ENCODE measurements around the gene ZNF862.
"Not testable (repeated sequence)": the region's sequence is repeated elsewhere in the genome, so short reads cannot be mapped to it uniquely, and the experiment has no call there.

The ZNF862 gene

DNA sequence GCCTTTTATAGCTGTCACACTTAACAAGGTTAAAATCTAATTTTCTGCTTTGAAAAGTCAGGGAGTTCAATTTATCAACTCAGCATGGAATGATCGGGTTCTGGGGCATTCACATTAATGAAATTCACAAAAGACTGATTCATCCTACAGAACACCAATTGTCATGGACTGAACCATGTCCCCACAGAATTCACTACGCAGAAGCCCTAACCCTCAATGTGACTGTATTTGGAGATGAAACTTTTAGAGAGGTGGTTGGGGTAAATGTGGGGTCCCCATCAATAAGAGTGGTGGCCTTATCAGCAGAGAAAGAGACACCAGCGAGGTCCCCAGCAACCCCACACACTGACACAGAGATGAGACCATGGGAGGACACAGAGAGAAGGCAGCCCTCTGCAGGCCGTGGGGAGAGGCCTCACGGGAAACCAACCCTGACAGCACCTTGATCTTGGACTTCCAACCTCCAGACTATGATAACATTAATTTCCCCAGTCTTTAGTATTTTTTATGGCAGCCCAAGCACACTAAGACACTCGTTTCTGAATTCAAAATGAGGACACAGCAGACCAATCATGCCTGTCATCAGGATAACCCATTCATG, 69.7 kb downstream of the ZNF862 start:
- not testable (repeated sequence) for H3K36me3 ChIP-seq (ENCODE audit: insufficient read depth, low read depth, low read length); H3K9me3 ChIP-seq (ENCODE audit: insufficient read depth, low read depth, low read length); H3K4me3 ChIP-seq (ENCODE audit: low read length); H3K4me1 ChIP-seq (ENCODE audit: insufficient read depth, low read length); H3K27ac ChIP-seq (ENCODE audit: low read length); H3K27me3 ChIP-seq (ENCODE audit: insufficient read depth, low read length); H3K9ac ChIP-seq (ENCODE audit: low read depth, low read length)

GRCh38 chr7:149910219-149910618, 72.0 kb downstream of the ZNF862 start:
- H3K4me3 ChIP-seq (ENCODE audit: low read length); H3K27me3 ChIP-seq (ENCODE audit: insufficient read depth, low read length); H3K27ac ChIP-seq (ENCODE audit: low read length); H3K36me3 ChIP-seq (ENCODE audit: insufficient read depth, low read depth, low read length); H3K4me1 ChIP-seq (ENCODE audit: insufficient read depth, low read length); H3K9me3 ChIP-seq (ENCODE audit: insufficient read depth, low read depth, low read length); H3K9ac ChIP-seq (ENCODE audit: low read depth, low read length): not testable (repeated sequence)

DNA sequence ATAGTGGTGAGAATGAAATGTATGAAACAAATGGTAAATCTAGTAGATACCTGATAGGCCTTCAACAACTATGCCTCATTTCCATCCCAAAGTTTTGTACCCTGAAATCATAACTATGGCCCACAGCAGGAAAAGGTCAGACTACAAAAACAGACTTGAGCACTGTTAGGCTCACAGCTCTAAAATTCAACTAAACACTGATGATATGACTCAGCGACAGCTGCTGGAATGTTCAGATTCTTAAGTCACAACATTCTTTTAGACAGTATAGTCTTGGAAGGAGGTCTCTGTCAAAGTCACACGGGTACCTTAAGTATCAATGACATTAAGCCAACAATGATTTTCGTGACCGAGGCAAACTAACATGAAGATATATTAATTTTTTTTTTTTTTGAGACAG, 74.0 kb downstream of the ZNF862 start:
- H3K9me3 ChIP-seq (ENCODE audit: insufficient read depth, low read depth, low read length); H3K4me1 ChIP-seq (ENCODE audit: insufficient read depth, low read length); H3K36me3 ChIP-seq (ENCODE audit: insufficient read depth, low read depth, low read length); H3K9ac ChIP-seq (ENCODE audit: low read depth, low read length); H3K27me3 ChIP-seq (ENCODE audit: insufficient read depth, low read length); H3K4me3 ChIP-seq (ENCODE audit: low read length); H3K27ac ChIP-seq (ENCODE audit: low read length): not testable (repeated sequence)
